NCI-H524 treated with DMSO at 0.1 percent for 48 hours (cell line): ENCODE results near the gene MAGI2.

Experiments
- DNase-seq: peaks from one replicate; lab custom pipeline; 2025; lab: John Stamatoyannopoulos, UW

Gene MAGI2

GRCh38 chr7:78179211-78179610 lies 1274.3 kb downstream of the MAGI2 start:
- no peak for DNase-seq

- DNase-seq, result peak; percentile 61
Measured at GRCh38 chr7:78178319-78178718, 1275.1 kb downstream of the MAGI2 start.

- no peak for DNase-seq
Measured at GRCh38 chr7:78176171-78176570, 1277.3 kb downstream of the MAGI2 start.

GRCh38 chr7:78175330-78176100 lies 1278.0 kb downstream of the MAGI2 start:
- DNase-seq, result no peak

- DNase-seq, result no peak
Measured at GRCh38 chr7:78173666-78174065, 1279.8 kb downstream of the MAGI2 start.

- DNase-seq, result no peak
Measured at GRCh38 chr7:78172933-78173591, 1280.4 kb downstream of the MAGI2 start.

GRCh38 chr7:78172267-78172757 lies 1281.2 kb downstream of the MAGI2 start:
- no peak for DNase-seq

GRCh38 chr7:78171398-78171797 lies 1282.1 kb downstream of the MAGI2 start:
- DNase-seq, result no peak

GRCh38 chr7:78170815-78171214 lies 1282.7 kb downstream of the MAGI2 start:
- no peak for DNase-seq

- DNase-seq, result no peak
Measured at GRCh38 chr7:78169992-78170391, 1283.5 kb downstream of the MAGI2 start.

- no peak for DNase-seq
Measured at GRCh38 chr7:78168865-78169264, 1284.6 kb downstream of the MAGI2 start.

GRCh38 chr7:78167860-78168259 lies 1285.6 kb downstream of the MAGI2 start:
- no peak for DNase-seq

GRCh38 chr7:78165854-78166253 lies 1287.6 kb downstream of the MAGI2 start:
- no peak for DNase-seq

- DNase-seq, result no peak
Measured at GRCh38 chr7:78165454-78165853, 1288.0 kb downstream of the MAGI2 start.

GRCh38 chr7:78164459-78164858 lies 1289.0 kb downstream of the MAGI2 start:
- no peak for DNase-seq

- DNase-seq, result no peak
Measured at GRCh38 chr7:78161781-78162180, 1291.7 kb downstream of the MAGI2 start.

GRCh38 chr7:78159545-78159944 lies 1293.9 kb downstream of the MAGI2 start:
- no peak for DNase-seq

GRCh38 chr7:78153285-78153684 lies 1300.2 kb downstream of the MAGI2 start:
- DNase-seq, result no peak

- no peak for DNase-seq
Measured at GRCh38 chr7:78151229-78151628, 1302.2 kb downstream of the MAGI2 start.

- DNase-seq, result peak; percentile 96
Measured at GRCh38 chr7:78149787-78150186, 1303.7 kb downstream of the MAGI2 start.

GRCh38 chr7:78148166-78148894 lies 1305.1 kb downstream of the MAGI2 start:
- DNase-seq, result peak; percentile 63

- DNase-seq, result peak; percentile 53
Measured at GRCh38 chr7:78146546-78146945, 1306.9 kb downstream of the MAGI2 start.

GRCh38 chr7:78143661-78144060 lies 1309.8 kb downstream of the MAGI2 start:
- no peak for DNase-seq
